ENCODE data around the gene NRG2. TPM values are rescaled to one million over a fixed set of nuclear protein-coding genes. Genes with fewer than 3 reads are reported as not detected.

Gene NRG2
- polyA plus RNA-seq, 3 donors, result 0.01 TPM; not detected in 2

DNA sequence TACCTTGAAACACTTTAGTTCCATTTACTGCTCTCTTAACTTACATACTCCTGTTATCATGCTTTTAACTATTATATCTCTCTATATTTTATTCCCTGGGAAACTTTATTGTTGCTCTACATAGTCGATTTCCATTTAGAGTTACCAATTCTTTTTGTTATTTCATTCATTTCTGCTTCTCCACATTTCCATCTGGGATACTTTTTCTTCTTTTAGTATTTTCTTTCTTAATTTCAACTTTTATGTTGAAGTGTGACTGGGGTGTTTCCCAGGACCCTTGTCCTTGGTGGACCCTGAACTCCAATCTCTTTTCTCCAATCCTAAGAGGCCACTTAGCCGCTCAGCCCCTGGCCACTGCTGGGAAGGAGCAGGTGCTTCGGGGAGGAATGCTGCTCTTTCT, 211.5 kb downstream of the NRG2 start:
- no peak overlapping the region for H3K4me3 ChIP-seq (replicated peaks in 1 of 3; ENCODE audit: low read depth in 2 of 3, low read length in 3 of 3)
- H3K4me3 Mint-ChIP-seq, result no peak overlapping the region
- no peaks in the 10 kb centered on the region for H3K4me1 Mint-ChIP-seq
- peaks cover 8 to 24% (median 22%) of the 10 kb centered on the region in 3 donors for H3K27me3 Mint-ChIP-seq (ENCODE audit: low read depth in 3 of 3)
- no peaks in the 10 kb centered on the region for H3K79me2 ChIP-seq (ENCODE audit: insufficient read depth, low read length)
- H3K4me1 ChIP-seq (ENCODE audit: control insufficient read depth in 1 of 2, insufficient read depth in 2 of 2, low read length in 2 of 2), result no peaks in the 10 kb centered on the region
- no peaks in the 10 kb centered on the region for H3K36me3 ChIP-seq (replicated peaks in 1 of 2; ENCODE audit: control insufficient read depth in 1 of 2, insufficient read depth in 2 of 2, low read length in 2 of 2)
- H3K36me3 Mint-ChIP-seq, result no peaks in the 10 kb centered on the region
- no peak for DNase-seq
- no peak overlapping the region for H3K27ac Mint-ChIP-seq
- 73% methylated on average over 2 of the region's 3 CpGs for whole genome bisulfite sequencing (ENCODE audit: insufficient coverage)
- no peak overlapping the region for H3K4me2 ChIP-seq (replicated peaks; ENCODE audit: extremely low read depth, low read length, poor library complexity, severe bottlenecking)
- H3K9ac ChIP-seq (ENCODE audit: insufficient read depth, low read length, poor library complexity, severe bottlenecking), result no peak overlapping the region
- no peak overlapping the region for H3K27ac ChIP-seq (ENCODE audit: low read depth in 1 of 2, low read length in 2 of 2)
- H2AFZ ChIP-seq (ENCODE audit: insufficient read depth, low read depth, low read length, poor library complexity, severe bottlenecking), result no peak overlapping the region
- H3K27me3 ChIP-seq (ENCODE audit: control insufficient read depth in 2 of 2, insufficient read depth in 2 of 2, low read length in 2 of 2), result peaks cover 0 to 16% of the 10 kb centered on the region in 2 donors
- intact Hi-C loops (cut with micrococcal nuclease), result no loop called here
- TF ChIP-seq, protein P1, sequence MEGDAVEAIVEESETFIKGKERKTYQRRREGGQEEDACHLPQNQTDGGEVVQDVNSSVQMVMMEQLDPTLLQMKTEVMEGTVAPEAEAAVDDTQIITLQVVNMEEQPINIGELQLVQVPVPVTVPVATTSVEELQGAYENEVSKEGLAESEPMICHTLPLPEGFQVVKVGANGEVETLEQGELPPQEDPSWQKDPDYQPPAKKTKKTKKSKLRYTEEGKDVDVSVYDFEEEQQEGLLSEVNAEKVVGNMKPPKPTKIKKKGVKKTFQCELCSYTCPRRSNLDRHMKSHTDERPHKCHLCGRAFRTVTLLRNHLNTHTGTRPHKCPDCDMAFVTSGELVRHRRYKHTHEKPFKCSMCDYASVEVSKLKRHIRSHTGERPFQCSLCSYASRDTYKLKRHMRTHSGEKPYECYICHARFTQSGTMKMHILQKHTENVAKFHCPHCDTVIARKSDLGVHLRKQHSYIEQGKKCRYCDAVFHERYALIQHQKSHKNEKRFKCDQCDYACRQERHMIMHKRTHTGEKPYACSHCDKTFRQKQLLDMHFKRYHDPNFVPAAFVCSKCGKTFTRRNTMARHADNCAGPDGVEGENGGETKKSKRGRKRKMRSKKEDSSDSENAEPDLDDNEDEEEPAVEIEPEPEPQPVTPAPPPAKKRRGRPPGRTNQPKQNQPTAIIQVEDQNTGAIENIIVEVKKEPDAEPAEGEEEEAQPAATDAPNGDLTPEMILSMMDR (IDR thresholded peaks at IDR 0.05), result no peak
- H3K9me3 ChIP-seq (replicated peaks in 1 of 2; ENCODE audit: control insufficient read depth in 1 of 2, insufficient read depth in 1 of 2, low read length in 2 of 2), result no peaks in the 10 kb centered on the region
- H4K20me1 ChIP-seq (ENCODE audit: insufficient read depth, low read length), result no peaks in the 10 kb centered on the region
- H3K9me3 Mint-ChIP-seq, result peaks cover 0 to 12% (median 2%) of the 10 kb centered on the region in 7 donors

DNA sequence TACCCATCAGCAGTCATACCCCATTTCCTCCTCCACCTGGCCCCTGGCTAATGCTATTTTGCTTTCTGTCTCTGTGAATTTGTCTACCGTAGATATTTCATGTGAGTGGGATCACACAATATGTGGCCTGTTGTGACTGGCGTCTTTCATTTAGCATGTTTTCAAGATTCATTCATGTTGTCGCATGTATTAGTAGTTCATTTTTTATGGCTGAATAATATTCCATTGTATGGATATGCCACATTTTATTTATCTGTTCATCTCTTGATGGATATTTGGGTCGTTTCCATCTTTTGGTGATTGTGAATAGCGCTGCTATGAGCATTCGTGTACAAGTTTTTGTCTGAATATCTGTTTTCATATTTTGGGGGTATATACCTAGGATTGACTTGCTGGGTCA, 213.6 kb downstream of the NRG2 start:
- WGBS (ENCODE audit: insufficient coverage), result no CpG with 5 or more reads among the region's 6 CpGs
- Histone ChIP-seq H3K4me1 (ENCODE audit: control insufficient read depth in 1 of 2, insufficient read depth in 2 of 2, low read length in 2 of 2) (no peaks in the 10 kb centered on the region), H3K27ac (ENCODE audit: low read depth in 1 of 2, low read length in 2 of 2) (no peak overlapping the region), H3K79me2 (ENCODE audit: insufficient read depth, low read length) (no peaks in the 10 kb centered on the region), H3K9ac (ENCODE audit: insufficient read depth, low read length, poor library complexity, severe bottlenecking) (no peak overlapping the region), H3K4me3 (replicated peaks in 1 of 3; ENCODE audit: low read depth in 2 of 3, low read length in 3 of 3) (no peak overlapping the region), H3K4me2 (replicated peaks; ENCODE audit: extremely low read depth, low read length, poor library complexity, severe bottlenecking) (no peak overlapping the region), H2AFZ (ENCODE audit: insufficient read depth, low read depth, low read length, poor library complexity, severe bottlenecking) (no peak overlapping the region), H4K20me1 (ENCODE audit: insufficient read depth, low read length) (no peaks in the 10 kb centered on the region), H3K27me3 (ENCODE audit: control insufficient read depth in 2 of 2, insufficient read depth in 2 of 2, low read length in 2 of 2) (peaks cover 0 to 16% of the 10 kb centered on the region in 2 donors), H3K9me3 (replicated peaks in 1 of 2; ENCODE audit: control insufficient read depth in 1 of 2, insufficient read depth in 1 of 2, low read length in 2 of 2) (no peaks in the 10 kb centered on the region), H3K36me3 (replicated peaks in 1 of 2; ENCODE audit: control insufficient read depth in 1 of 2, insufficient read depth in 2 of 2, low read length in 2 of 2) (no peaks in the 10 kb centered on the region)
- intact Hi-C loops (cut with micrococcal nuclease), result no loop called here
- TF ChIP-seq, protein P1 (IDR thresholded peaks at IDR 0.05), result no peak
- Mint-ChIP-seq H3K4me3 (no peak overlapping the region), H3K27ac (no peak overlapping the region), H3K4me1 (no peaks in the 10 kb centered on the region), H3K36me3 (no peaks in the 10 kb centered on the region), H3K27me3 (ENCODE audit: low read depth in 3 of 3) (peaks cover 8 to 28% (median 22%) of the 10 kb centered on the region in 3 donors), H3K9me3 (peaks cover 0 to 15% (median 2%) of the 10 kb centered on the region in 7 donors)
- no peak for DNase-seq
